ENCODE measurements around the gene TOMM22. TPM values are rescaled to one million over a fixed set of nuclear protein-coding genes. Genes with fewer than 3 reads are reported as not detected.

TOMM22 gene
- total and polyA plus RNA-seq, 10 donors: 24.3 to 59.9 (median 42.8) TPM

- H3K36me3 ChIP-seq: peaks cover 3 to 100% (median 92%) of the 10 kb centered on the region in 6 donors
- H3K9me3 ChIP-seq: no peaks in the 10 kb centered on the region
- DNase-seq: peak; percentile 48
- TF ChIP-seq POLR2A (IDR thresholded peaks at IDR 0.05) (no peak), CTCF (IDR thresholded peaks at IDR 0.05 in 8 of 11, conservative IDR thresholded peaks at IDR 0.05 in 3 of 11) (no peak), POLR2AphosphoS5 (IDR thresholded peaks at IDR 0.05) (peak; percentile 27 to 67 (median 29))
- no peak overlapping the region for H3K4me3 ChIP-seq
- intact Hi-C loops (cut with DNase I; ENCODE audit: low total_unique reads): no loop called here
- peaks cover 5 to 47% (median 15%) of the 10 kb centered on the region in 6 donors for H3K4me1 ChIP-seq
- H3K27me3 ChIP-seq (replicated peaks in 1 of 7): no peaks in the 10 kb centered on the region
- peak overlapping the region in 2 of 8 donors; percentile 10 to 44 for H3K27ac ChIP-seq
- WGBS, 5 donors: 90 to 97% (median 93%) methylated on average over 16 to 18 of the region's 18 CpGs
These were observed 47.4 kb downstream of the TOMM22 start for GRCh38 chr22:38728871-38729796.

GRCh38 chr22:38729946-38730345 lies 48.2 kb downstream of the TOMM22 start:
- Histone ChIP-seq H3K4me3 (no peak overlapping the region), H3K27me3 (replicated peaks in 1 of 7) (no peaks in the 10 kb centered on the region), H3K27ac (no peak overlapping the region), H3K36me3 (peaks cover 0 to 100% (median 89%) of the 10 kb centered on the region in 6 donors), H3K9me3 (no peaks in the 10 kb centered on the region), H3K4me1 (peaks cover 5 to 55% (median 18%) of the 10 kb centered on the region in 6 donors)
- 88 to 94% (median 90%) methylated on average over 6 of the region's 6 CpGs for WGBS, 5 donors
- DNase-seq: peak; percentile 63
- intact Hi-C loops (cut with DNase I; ENCODE audit: low total_unique reads): no loop called here
- TF ChIP-seq POLR2A (IDR thresholded peaks at IDR 0.05) (no peak), POLR2AphosphoS5 (IDR thresholded peaks at IDR 0.05) (no peak), CTCF (IDR thresholded peaks at IDR 0.05 in 8 of 11, conservative IDR thresholded peaks at IDR 0.05 in 3 of 11) (no peak)

GRCh38 chr22:38730411-38730871 lies 48.7 kb downstream of the TOMM22 start:
- Histone ChIP-seq H3K9me3 (no peaks in the 10 kb centered on the region), H3K36me3 (peaks cover 0 to 100% (median 89%) of the 10 kb centered on the region in 6 donors), H3K4me1 (peaks cover 5 to 60% (median 20%) of the 10 kb centered on the region in 6 donors), H3K4me3 (no peak overlapping the region), H3K27ac (no peak overlapping the region), H3K27me3 (replicated peaks in 1 of 7) (no peaks in the 10 kb centered on the region)
- peak; percentile 59 for DNase-seq
- WGBS, 5 donors: 94 to 96% (median 95%) methylated on average over 6 to 13 of the region's 13 CpGs
- TF ChIP-seq POLR2A (IDR thresholded peaks at IDR 0.05) (no peak), CTCF (IDR thresholded peaks at IDR 0.05 in 8 of 11, conservative IDR thresholded peaks at IDR 0.05 in 3 of 11) (no peak), POLR2AphosphoS5 (IDR thresholded peaks at IDR 0.05) (peak; percentile 38 to 75 (median 60))
- intact Hi-C loops (cut with DNase I; ENCODE audit: low total_unique reads): no loop called here

GRCh38 chr22:38731703-38732161 lies 50.0 kb downstream of the TOMM22 start:
- Histone ChIP-seq H3K4me1 (peaks cover 5 to 73% (median 30%) of the 10 kb centered on the region in 6 donors), H3K27ac (peak overlapping the region in 3 of 8 donors; percentile 26 to 58 (median 56)), H3K36me3 (peaks cover 0 to 100% (median 89%) of the 10 kb centered on the region in 6 donors), H3K9me3 (no peaks in the 10 kb centered on the region), H3K4me3 (no peak overlapping the region), H3K27me3 (replicated peaks in 1 of 7) (no peaks in the 10 kb centered on the region)
- peak; percentile 67 for DNase-seq
- TF ChIP-seq POLR2AphosphoS5 (IDR thresholded peaks at IDR 0.05) (peak in 2 of 3 donors; percentile 3 to 11), CTCF (IDR thresholded peaks at IDR 0.05 in 8 of 11, conservative IDR thresholded peaks at IDR 0.05 in 3 of 11) (no peak)
- WGBS, 5 donors: 87 to 94% (median 91%) methylated on average over 5 to 6 of the region's 6 CpGs
- intact Hi-C loops (cut with DNase I; ENCODE audit: low total_unique reads): no loop called here
